Stomach smooth muscle (tissue), 2 donors: ENCODE results near the gene KRT15.

ENCODE experiments used
- H3K27ac ChIP-seq: one replicate; pipeline ENCODE4 v1.7.0; 2013; ENCODE audit warnings: mild to moderate bottlenecking, low read length, inconsistent platforms
- H3K27me3 ChIP-seq, 2 donors: one replicate each; pipeline ENCODE4 v1.7.0; 2013; ENCODE audit warnings: low read length in 2 of 2; ENCODE audit not compliant: insufficient read depth in 2 of 2, control insufficient read depth in 1 of 2
- H3K36me3 ChIP-seq, 2 donors: one replicate each; pipeline ENCODE4 v1.7.0; 2013; ENCODE audit warnings: low read length in 2 of 2; ENCODE audit not compliant: control insufficient read depth in 2 of 2, insufficient read depth in 2 of 2
- H3K4me1 ChIP-seq: one replicate; pipeline ENCODE4 v1.7.0; 2013; ENCODE audit warnings: low read length; ENCODE audit not compliant: control insufficient read depth, insufficient read depth
- H3K4me3 ChIP-seq, 2 donors: one replicate each; pipeline ENCODE4 v1.7.0; 2013; ENCODE audit warnings: low read length in 2 of 2
- H3K9ac ChIP-seq, 2 donors: one replicate each; pipeline ENCODE4 v1.7.0; 2013; ENCODE audit warnings: low read length in 2 of 2, mild to moderate bottlenecking in 1 of 2
- H3K9me3 ChIP-seq, 2 donors: one replicate each; pipeline ENCODE4 v1.7.0; 2013; ENCODE audit warnings: low read length in 2 of 2; ENCODE audit not compliant: control insufficient read depth in 2 of 2
- donor health status: healthy.
- donor health status: Pancreatic carcinoma.

The KRT15 gene

DNA sequence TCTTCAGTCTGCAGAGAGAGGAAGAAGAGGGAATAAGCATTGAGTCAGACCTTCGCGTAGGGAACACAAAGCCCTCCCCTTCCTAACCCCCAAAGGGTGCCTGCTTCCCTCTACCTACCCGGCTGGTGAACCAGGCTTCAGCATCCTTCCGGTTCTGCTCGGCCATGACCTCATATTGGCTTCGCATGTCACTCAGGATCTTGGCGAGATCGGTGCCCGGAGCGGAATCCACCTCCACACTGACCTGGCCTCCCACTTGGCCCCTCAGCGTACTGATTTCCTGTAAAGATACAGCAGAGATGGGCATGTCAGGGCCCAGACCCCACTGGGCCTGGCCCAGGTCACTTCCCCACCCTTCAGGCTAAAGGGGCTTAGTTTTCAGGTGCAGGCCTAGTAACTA, 5.6 kb upstream of the KRT15 start:
- Histone ChIP-seq H3K4me3 (no peak overlapping the region), H3K27ac (no peak overlapping the region), H3K36me3 (no peaks in the 10 kb centered on the region), H3K27me3 (peaks cover 23 to 27% of the 10 kb centered on the region in 2 donors), H3K9ac (no peak overlapping the region), H3K9me3 (no peaks in the 10 kb centered on the region), H3K4me1 (peaks cover 8% of the 10 kb centered on the region)

DNA sequence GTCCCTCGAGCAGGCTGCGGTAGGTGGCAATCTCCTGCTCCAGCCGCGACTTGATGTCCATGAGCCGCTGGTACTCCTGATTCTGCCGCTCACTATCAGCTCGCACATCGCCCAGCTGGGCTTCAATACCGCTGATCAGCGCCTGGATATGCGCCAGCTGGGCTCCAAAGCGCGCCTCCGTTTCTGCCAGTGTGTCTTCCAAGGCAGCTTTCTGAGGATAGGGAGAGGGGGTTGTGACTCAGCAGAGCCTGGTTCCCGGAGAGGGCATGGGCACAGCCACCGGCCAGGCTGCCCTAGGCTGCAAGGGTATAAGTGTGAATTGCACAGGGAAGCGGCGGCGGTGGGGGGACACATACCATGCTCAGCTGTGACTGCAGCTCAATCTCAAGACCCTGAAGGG, 5.1 kb upstream of the KRT15 start:
- H3K27ac ChIP-seq, result no peak overlapping the region
- H3K4me3 ChIP-seq, result no peak overlapping the region
- no peaks in the 10 kb centered on the region for H3K9me3 ChIP-seq
- H3K9ac ChIP-seq, result no peak overlapping the region
- H3K4me1 ChIP-seq, result peaks cover 8% of the 10 kb centered on the region
- H3K27me3 ChIP-seq, result peaks cover 20 to 22% of the 10 kb centered on the region in 2 donors
- no peaks in the 10 kb centered on the region for H3K36me3 ChIP-seq

DNA sequence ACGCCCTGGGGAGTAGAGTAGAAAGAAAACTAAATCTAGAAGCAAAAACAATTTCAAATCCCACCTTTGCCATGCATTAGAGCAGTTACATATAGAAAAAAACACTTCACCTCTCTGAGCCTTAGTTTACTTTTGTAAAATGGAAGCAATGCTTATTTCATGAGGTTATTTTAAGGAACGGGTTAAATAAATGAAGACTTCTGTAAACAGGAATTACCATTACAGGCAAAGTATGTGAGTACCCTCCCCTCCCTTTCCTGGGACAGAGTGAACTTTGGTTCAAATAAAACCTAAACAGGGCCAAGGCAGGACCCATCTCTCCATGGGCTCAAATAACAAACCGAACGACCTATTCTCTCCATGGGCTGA, 4.5 kb upstream of the KRT15 start:
- no peak overlapping the region for H3K27ac ChIP-seq
- peaks cover 16 to 21% of the 10 kb centered on the region in 2 donors for H3K27me3 ChIP-seq
- H3K9me3 ChIP-seq, result no peaks in the 10 kb centered on the region
- H3K4me3 ChIP-seq, result no peak overlapping the region
- H3K9ac ChIP-seq, result no peak overlapping the region
- peaks cover 7% of the 10 kb centered on the region for H3K4me1 ChIP-seq
- H3K36me3 ChIP-seq, result no peaks in the 10 kb centered on the region

- no peaks in the 10 kb centered on the region for H3K36me3 ChIP-seq
- no peak overlapping the region for H3K4me3 ChIP-seq
- no peak overlapping the region for H3K27ac ChIP-seq
- no peak overlapping the region for H3K9ac ChIP-seq
- no peaks in the 10 kb centered on the region for H3K9me3 ChIP-seq
- H3K4me1 ChIP-seq, result peaks cover 1% of the 10 kb centered on the region
- peaks cover 10 to 15% of the 10 kb centered on the region in 2 donors for H3K27me3 ChIP-seq
Observed at GRCh38 chr17:41522301-41523224, 3.9 kb upstream of the KRT15 start.

DNA sequence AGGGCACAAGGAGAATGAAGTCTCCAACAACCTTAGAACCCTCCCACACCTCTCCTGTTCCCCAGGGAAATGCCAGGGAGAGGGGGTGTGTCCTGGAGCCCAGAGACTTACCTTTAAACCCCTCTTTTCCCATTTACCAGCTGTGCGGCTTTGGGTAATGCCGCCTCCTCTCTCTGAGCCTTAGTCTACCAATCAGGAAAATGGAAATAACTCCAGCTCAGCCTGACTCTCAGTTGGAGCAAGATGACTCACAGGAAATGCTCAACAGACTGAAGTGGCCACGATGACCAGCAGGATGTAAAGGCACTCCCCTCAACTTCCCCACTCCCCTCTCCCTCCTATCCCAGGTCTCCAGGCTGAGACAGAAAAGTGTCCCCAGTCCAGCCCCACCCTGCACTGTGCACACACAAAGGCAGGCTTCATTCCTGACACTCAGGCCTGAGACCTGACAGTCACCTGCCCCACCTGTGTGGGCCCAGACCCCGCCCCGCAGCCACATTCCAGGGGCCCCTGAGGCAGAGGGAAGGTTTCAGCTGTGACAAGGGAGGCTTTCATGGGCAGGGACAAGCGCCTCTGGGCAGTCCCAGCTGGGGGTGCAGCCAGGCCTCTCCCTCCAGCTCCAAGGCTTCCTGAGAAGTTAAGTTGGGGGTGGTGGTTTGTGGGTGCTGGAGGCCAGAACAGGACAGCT, 3.0 kb upstream of the KRT15 start:
- H3K4me1 ChIP-seq, result no peaks in the 10 kb centered on the region
- H3K27me3 ChIP-seq, result peaks cover 1 to 12% of the 10 kb centered on the region in 2 donors
- no peak overlapping the region for H3K27ac ChIP-seq
- H3K4me3 ChIP-seq, result no peak overlapping the region
- no peaks in the 10 kb centered on the region for H3K9me3 ChIP-seq
- no peaks in the 10 kb centered on the region for H3K36me3 ChIP-seq
- no peak overlapping the region for H3K9ac ChIP-seq

DNA sequence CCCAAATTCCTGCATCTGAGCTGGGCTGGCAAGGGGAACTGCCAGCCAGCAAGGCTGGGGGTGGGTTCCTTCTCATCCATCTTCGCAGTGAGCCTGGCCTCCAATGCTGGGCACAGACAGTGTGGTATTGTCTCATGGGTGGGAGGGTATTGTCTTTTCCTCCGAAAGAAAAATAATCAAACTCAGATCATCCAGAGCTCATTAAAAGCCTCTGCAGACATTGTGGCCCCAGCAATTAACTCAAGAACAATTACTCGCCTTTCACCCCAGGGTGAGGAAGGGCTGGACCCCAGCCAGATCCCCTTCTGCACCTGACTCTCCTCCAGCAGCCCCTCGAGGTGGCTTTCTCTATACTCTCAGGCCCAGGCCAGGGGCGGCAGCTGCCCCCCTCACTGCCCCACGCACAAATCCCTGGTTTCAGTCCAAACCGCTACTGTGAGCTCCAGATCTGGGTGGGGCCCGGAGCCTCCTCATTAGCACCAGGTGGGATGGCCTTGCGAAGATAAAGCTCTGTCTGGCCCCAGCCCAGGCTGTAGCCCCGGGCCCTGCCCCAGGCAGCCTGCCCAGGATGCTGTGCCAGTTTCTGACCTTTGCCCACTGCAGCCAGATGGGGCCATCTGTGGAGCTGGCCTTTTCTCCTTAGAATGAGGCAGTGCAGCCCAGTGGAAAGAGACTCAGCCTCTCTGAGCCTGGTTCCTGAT, 2.3 kb upstream of the KRT15 start:
- H3K27ac ChIP-seq, result no peak overlapping the region
- H3K36me3 ChIP-seq, result no peaks in the 10 kb centered on the region
- H3K9ac ChIP-seq, result no peak overlapping the region
- H3K27me3 ChIP-seq, result peaks cover 0 to 14% of the 10 kb centered on the region in 2 donors
- no peaks in the 10 kb centered on the region for H3K9me3 ChIP-seq
- no peak overlapping the region for H3K4me3 ChIP-seq
- no peaks in the 10 kb centered on the region for H3K4me1 ChIP-seq

GRCh38 chr17:41519501-41520224, 973 bp upstream of the KRT15 start:
- H3K9ac ChIP-seq, result no peak overlapping the region
- no peak overlapping the region for H3K27ac ChIP-seq
- H3K4me1 ChIP-seq, result no peaks in the 10 kb centered on the region
- H3K9me3 ChIP-seq, result no peaks in the 10 kb centered on the region
- H3K36me3 ChIP-seq, result no peaks in the 10 kb centered on the region
- H3K4me3 ChIP-seq, result no peak overlapping the region
- peaks cover 0 to 14% of the 10 kb centered on the region in 2 donors for H3K27me3 ChIP-seq

GRCh38 chr17:41518031-41518430, 659 bp downstream of the KRT15 start:
- H3K4me1 ChIP-seq, result no peaks in the 10 kb centered on the region
- H3K9me3 ChIP-seq, result no peaks in the 10 kb centered on the region
- no peaks in the 10 kb centered on the region for H3K36me3 ChIP-seq
- peaks cover 0 to 11% of the 10 kb centered on the region in 2 donors for H3K27me3 ChIP-seq
- H3K9ac ChIP-seq, result no peak overlapping the region
- no peak overlapping the region for H3K4me3 ChIP-seq
- no peak overlapping the region for H3K27ac ChIP-seq

- Histone ChIP-seq H3K27me3 (peaks cover 0 to 10% of the 10 kb centered on the region in 2 donors), H3K4me3 (no peak overlapping the region), H3K9ac (no peak overlapping the region), H3K4me1 (no peaks in the 10 kb centered on the region), H3K27ac (no peak overlapping the region), H3K9me3 (no peaks in the 10 kb centered on the region), H3K36me3 (no peaks in the 10 kb centered on the region)
Observed at GRCh38 chr17:41516830-41517283, 1.8 kb downstream of the KRT15 start.

DNA sequence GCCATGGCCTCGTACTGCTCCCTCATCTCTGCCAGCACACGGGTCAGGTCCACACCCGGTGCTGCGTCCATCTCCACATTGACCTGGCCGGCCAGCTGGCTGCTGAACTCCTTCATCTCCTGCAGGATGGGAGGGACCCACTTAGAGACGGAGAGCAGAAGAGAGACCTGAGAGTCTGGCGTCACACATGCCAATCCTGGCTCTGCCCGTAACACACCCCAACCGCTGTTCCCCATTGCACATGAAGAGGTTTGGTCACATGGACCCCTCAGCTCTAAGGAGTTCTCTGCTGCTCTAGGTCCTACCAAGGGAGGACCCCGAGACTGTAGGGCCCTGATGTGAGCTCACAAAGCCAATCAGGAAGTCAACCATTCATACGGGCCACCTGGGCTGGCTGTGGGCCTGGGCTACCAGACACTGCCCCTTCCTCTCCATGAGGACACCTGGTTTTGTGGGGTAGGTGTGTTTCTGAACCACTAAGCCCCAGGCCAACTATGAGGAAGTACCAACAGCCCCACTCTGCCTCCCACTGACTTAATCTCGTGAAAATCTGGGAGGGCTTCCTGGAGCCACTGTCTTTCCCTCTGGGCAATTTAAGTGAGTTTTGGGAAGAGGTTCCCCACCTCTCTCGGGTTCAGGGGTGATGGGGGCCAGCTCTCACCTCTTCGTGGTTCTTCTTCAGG, 2.4 kb downstream of the KRT15 start:
- no peaks in the 10 kb centered on the region for H3K9me3 ChIP-seq
- H3K4me3 ChIP-seq, result no peak overlapping the region
- peaks cover 0 to 9% of the 10 kb centered on the region in 2 donors for H3K27me3 ChIP-seq
- no peaks in the 10 kb centered on the region for H3K36me3 ChIP-seq
- no peaks in the 10 kb centered on the region for H3K4me1 ChIP-seq
- no peak overlapping the region for H3K9ac ChIP-seq
- H3K27ac ChIP-seq, result no peak overlapping the region
